IMR-90 (cell line): ENCODE data around the gene CYS1. TPM values are rescaled to one million over a fixed set of nuclear protein-coding genes. Genes with fewer than 3 reads are reported as not detected.
A peak's percentile ranks its signal among the peaks of the same experiment; 100 is the strongest.

ENCODE experiments used
- ATAC-seq: fragments of 200-7000 bp; cut with Tn5 transposase; 2 replicates; pipeline ENCODE4 v1.9.1; 2020; ENCODE audit warnings: low read depth, mild to moderate bottlenecking, moderate library complexity
- BruUV-seq: library from RNA; stranded (reverse); fragments of 400-500 nt; replicated peaks from 2 replicates; lab custom pipeline; 2021; lab: Mats Ljungman, UMichigan
- CTCF ChIA-PET: fragments of 300-600 bp; formaldehyde crosslinking; extraction: SDS; loops from one replicate; lab custom pipeline; 2021; ENCODE audit warnings: antibody characterized with exemption; lab: Yijun Ruan, JAX
- POLR2A ChIA-PET: fragments of 300-600 bp; sonication (Branson Sonifier 250); formaldehyde crosslinking; loops from one replicate; lab custom pipeline; 2022; ENCODE audit warnings: antibody characterized with exemption; ENCODE audit not compliant: unreplicated experiment; lab: Charles Lee
- DNase-seq: peaks from one replicate; pipeline ENCODE4 v3.0.0; 2013
- H2AFZ ChIP-seq: replicated peaks from 2 replicates; pipeline ENCODE3; 2013; ENCODE audit warnings: low read length, mild to moderate bottlenecking; ENCODE audit not compliant: poor library complexity
- H2AK5ac ChIP-seq: 2 replicates; pipeline ENCODE4 v1.6.1; 2013; ENCODE audit warnings: low read depth, low read length, inconsistent platforms
- H2AK9ac ChIP-seq: replicated peaks from 2 replicates; pipeline ENCODE3; 2013; ENCODE audit warnings: mild to moderate bottlenecking, low read depth, low read length, moderate library complexity; ENCODE audit not compliant: poor library complexity
- H2BK120ac ChIP-seq: 2 replicates; pipeline ENCODE4 v1.6.1; 2013; ENCODE audit warnings: low read depth, low read length, inconsistent platforms
- H2BK15ac ChIP-seq: 3 replicates; pipeline ENCODE4 v1.6.1; 2013; ENCODE audit warnings: low read depth, low read length, inconsistent platforms
- H2BK20ac ChIP-seq: 2 replicates; pipeline ENCODE4 v1.6.1; 2013; ENCODE audit warnings: low read depth, mild to moderate bottlenecking, inconsistent platforms, low read length, moderate library complexity
- H2BK5ac ChIP-seq: 2 replicates; pipeline ENCODE4 v1.6.1; 2013; ENCODE audit warnings: mild to moderate bottlenecking, low read depth, low read length, inconsistent platforms; ENCODE audit not compliant: poor library complexity, severe bottlenecking
- H3K14ac ChIP-seq: replicated peaks from 2 replicates; pipeline ENCODE4 v1.6.1; 2013; ENCODE audit warnings: low read depth, low read length, inconsistent platforms
- H3K18ac ChIP-seq: 2 replicates; pipeline ENCODE4 v1.6.1; 2013; ENCODE audit warnings: low read depth, low read length, control low read depth
- H3K23ac ChIP-seq: 2 replicates; pipeline ENCODE4 v1.6.1; 2013; ENCODE audit warnings: low read depth, low read length, inconsistent platforms
- H3K27ac ChIP-seq: 2 replicates; pipeline ENCODE4 v1.5.1; 2013; ENCODE audit warnings: mild to moderate bottlenecking, control low read depth, low read length; ENCODE audit not compliant: insufficient read depth
- H3K27me3 ChIP-seq: 2 replicates; pipeline ENCODE4 v1.6.1; 2013; ENCODE audit warnings: low read length; ENCODE audit not compliant: control insufficient read depth, insufficient read depth
- H3K36me3 ChIP-seq: 2 replicates; pipeline ENCODE4 v1.6.1; 2013; ENCODE audit warnings: low read length, mixed read lengths; ENCODE audit not compliant: control insufficient read depth, insufficient read depth
- H3K4ac ChIP-seq: 2 replicates; pipeline ENCODE4 v1.6.1; 2013; ENCODE audit warnings: low read depth, low read length, inconsistent platforms
- H3K4me1 ChIP-seq: 2 replicates; pipeline ENCODE4 v1.6.1; 2013; ENCODE audit warnings: low read length, mixed read lengths; ENCODE audit not compliant: control insufficient read depth, insufficient read depth
- H3K4me2 ChIP-seq: 2 replicates; pipeline ENCODE4 v1.6.1; 2013; ENCODE audit warnings: low read depth, mild to moderate bottlenecking, control low read depth, low read length, moderate library complexity
- H3K4me3 ChIP-seq: 2 replicates; pipeline ENCODE4 v1.5.1; 2013; ENCODE audit warnings: low read depth, mild to moderate bottlenecking, control low read depth, low read length, moderate library complexity; ENCODE audit not compliant: insufficient read depth
- H3K56ac ChIP-seq: 2 replicates; pipeline ENCODE4 v1.6.1; 2013; ENCODE audit warnings: low read length, inconsistent platforms; ENCODE audit not compliant: insufficient read depth; ENCODE audit errors: extremely low read depth
- H3K79me1 ChIP-seq, 2 experiments: 2 replicates each; pipeline ENCODE4 v1.6.1; 2013; ENCODE audit warnings: low read length in 2 of 2, inconsistent platforms in 1 of 2, low read depth in 1 of 2
- H3K9ac ChIP-seq: 2 replicates; pipeline ENCODE4 v1.6.1; 2013; ENCODE audit warnings: low read depth, low read length, control low read depth
- H3K9me1 ChIP-seq: 2 replicates; pipeline ENCODE4 v1.6.1; 2013; ENCODE audit warnings: low read length, inconsistent platforms; ENCODE audit not compliant: insufficient read depth
- H3K9me3 ChIP-seq: 2 replicates; pipeline ENCODE4 v1.6.1; 2013; ENCODE audit warnings: low read length; ENCODE audit not compliant: control insufficient read depth, insufficient read depth
- H4K20me1 ChIP-seq: 2 replicates; pipeline ENCODE4 v1.6.1; 2013; ENCODE audit warnings: low read length, inconsistent platforms; ENCODE audit not compliant: insufficient read depth
- H4K5ac ChIP-seq: 2 replicates; pipeline ENCODE4 v1.6.1; 2013; ENCODE audit warnings: mild to moderate bottlenecking, low read depth, low read length, control low read depth
- H4K8ac ChIP-seq, 2 experiments: 2 replicates each; pipeline ENCODE4 v1.6.1; 2013; ENCODE audit warnings: low read depth in 2 of 2, low read length in 2 of 2, control low read depth in 1 of 2, inconsistent platforms in 1 of 2
- H4K91ac ChIP-seq: 2 replicates; pipeline ENCODE4 v1.6.1; 2013; ENCODE audit warnings: low read depth, low read length, inconsistent platforms; ENCODE audit not compliant: insufficient read depth
- BHLHE40 ChIP-seq: fragments of 150-350 bp; IDR thresholded peaks from 2 replicates; pipeline ENCODE4 v1.6.1; 2016; ENCODE audit warnings: mild to moderate bottlenecking, low read depth, low read length
- FOS ChIP-seq: fragments of 150-350 bp; IDR thresholded peaks from 2 replicates; pipeline ENCODE4 v1.6.1; 2016; ENCODE audit warnings: low read depth, low read length
- MAFK ChIP-seq: IDR thresholded peaks from 2 replicates; pipeline ENCODE4 v1.6.1; 2012; ENCODE audit warnings: low read depth, low read length, improper control_type of control experiment
- MAZ ChIP-seq: IDR thresholded peaks from 2 replicates; pipeline ENCODE4 v1.6.1; 2012; ENCODE audit warnings: low read depth, mild to moderate bottlenecking, low read length, improper control_type of control experiment, moderate library complexity, borderline replicate concordance
- MXI1 ChIP-seq: IDR thresholded peaks from 2 replicates; pipeline ENCODE4 v1.6.1; 2012; ENCODE audit warnings: low read depth, mild to moderate bottlenecking, low read length, moderate library complexity, borderline replicate concordance
- NFE2L2 ChIP-seq: fragments of 150-350 bp; IDR thresholded peaks from 2 replicates; pipeline ENCODE4 v1.6.1; 2016; ENCODE audit warnings: low read depth, mild to moderate bottlenecking, low read length
- POLR2A ChIP-seq: IDR thresholded peaks from 2 replicates; pipeline ENCODE4 v1.6.1; 2012; ENCODE audit warnings: mild to moderate bottlenecking, low read depth, low read length
- WGBS, 2 experiments: methylation state at CpG; one replicate each; pipeline versions ENCODE4 v1.1.5 to v1.1.7; 2013; ENCODE audit warnings: missing lambda C conversion rate in 2 of 2; ENCODE audit not compliant: insufficient read length in 1 of 2; ENCODE audit errors: extremely low coverage in 2 of 2; 5-methylcytosine and 5-hydroxymethylcytosine counted together
- dilution Hi-C: fragments of 300-500 bp; cut with HindIII; formaldehyde crosslinking; loops from one replicate; pipeline ENCODE4 v1.14.3; 2018; ENCODE audit warnings: low sequenced_read_pairs; ENCODE audit not compliant: unreplicated experiment
- in situ Hi-C: fragments of 300-500 bp; cut with MboI; formaldehyde crosslinking; loops from 3 replicates; pipeline ENCODE4 v1.14.3; 2019; ENCODE audit warnings: low sequenced_read_pairs, inconsistent platforms, mixed read lengths
- intact Hi-C: fragments of 100-400 bp; cut with micrococcal nuclease; formaldehyde crosslinking; loops from 2 replicates; pipeline ENCODE4 v1.10.0; 2022
- polyA plus RNA-seq, 3 experiments: library from polyadenylated mRNA; depleted of rRNA; stranded (reverse); fragments of >200 nt; gene quantifications; 2 replicates each; pipeline ENCODE4 v1.2.3, GENCODE V29; 2012; ENCODE audit warnings: low replicate concordance in 1 of 3
- total RNA-seq: library from RNA; depleted of rRNA; stranded (reverse); fragments of >200 nt; gene quantifications from 2 replicates; pipeline ENCODE4 v1.2.3, GENCODE V29; 2012
- TF ChIP-seq, protein P1 (sequence below): fragments of 150-350 bp; IDR thresholded peaks from 2 replicates; pipeline ENCODE4 v1.6.1; 2017; ENCODE audit warnings: mild to moderate bottlenecking, antibody characterized with exemption, low read length, low read depth

The CYS1 gene
- total and polyA plus RNA-seq, 2 of the 4 experiments (the other 2 are of a cell fraction): under 0.01 to 0.12 TPM

DNA sequence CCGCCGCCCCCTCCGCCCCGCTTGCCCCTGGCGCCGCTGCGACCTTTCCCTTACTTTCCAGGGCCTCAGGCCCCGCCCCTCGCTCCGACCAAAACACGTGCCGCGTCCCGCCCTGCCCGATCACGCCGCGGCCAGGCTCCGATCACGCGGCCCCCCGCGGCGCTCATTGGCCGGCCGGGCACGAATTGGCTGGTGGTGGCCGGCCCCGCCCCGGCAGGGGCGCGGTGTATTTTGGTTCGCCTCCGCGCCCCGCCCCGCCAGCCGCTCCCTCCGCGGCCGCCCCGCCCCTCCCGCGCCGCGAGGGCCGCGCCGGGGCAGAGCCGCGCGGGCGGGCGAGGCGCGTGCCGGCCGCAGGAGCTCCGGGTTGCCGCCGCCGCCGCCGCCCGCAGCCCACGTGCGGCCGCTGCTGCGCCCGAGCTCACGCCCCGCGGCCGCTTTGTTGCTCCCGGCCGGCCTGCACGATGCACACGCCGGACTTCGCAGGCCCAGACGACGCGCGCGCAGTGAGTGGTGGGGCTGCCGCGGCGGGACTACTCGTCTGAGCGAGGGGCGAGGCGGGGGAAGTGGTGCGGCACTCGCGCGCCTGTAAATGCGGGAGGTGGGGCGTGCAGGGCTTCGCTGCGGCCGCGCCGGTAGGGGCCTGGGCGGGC lies 36.8 kb downstream of the CYS1 start, which contains the start of gene KLF11:
Gene KLF11, plus strand, starts transcription at position 295 of the 650 bp plus-strand sequence. Its CDS starts 167 bp downstream, at position 462.
- ChIA-PET POLR2A (no interaction called here), CTCF (interaction anchor here (0.5 to 1.2 kb wide), 2 partner anchors 59 to 86 kb away, joined by 3 to 5 read pairs; no protein-coding TSS in a partner anchor)
- peak within 1 kb of the TSS; percentile 61 for H3K27ac ChIP-seq

More for the DNA sequence above, 36.8 kb downstream of the CYS1 start, which contains the start of gene KLF11:
- Histone ChIP-seq H2BK120ac (peak within 1 kb of the TSS; percentile 49; the same call in 1 of the 2 replicates), H2AK5ac (no peak within 1 kb of the TSS), H3K56ac (peak within 1 kb of the TSS; percentile 38; the same call in 1 of the 2 replicates), H3K4me1 (peaks cover 2% of the 10 kb centered on the region; the same call in 1 of the 2 replicates), H2BK20ac (peak within 1 kb of the TSS; percentile 48; the same call in 1 of the 2 replicates), H3K9me3 (no peaks in the 10 kb centered on the region), H3K14ac (peak within 1 kb of the TSS; percentile 24), H2BK5ac (peak within 1 kb of the TSS; percentile 78), H3K9me1 (peaks cover 4% of the 10 kb centered on the region; the same call in 1 of the 2 replicates), H3K4ac (peak within 1 kb of the TSS; percentile 78), H4K8ac (peak within 1 kb of the TSS; percentile 38 to 85; a peak in 2 of 4 replicates), H3K4me2 (peak within 1 kb of the TSS; percentile 75), H2AFZ (peak within 1 kb of the TSS; percentile 94), H3K27me3 (no peaks in the 10 kb centered on the region), H4K20me1 (peaks cover 4% of the 10 kb centered on the region; the same call in 1 of the 2 replicates), H2AK9ac (peak within 1 kb of the TSS; percentile 88), H4K91ac (peak within 1 kb of the TSS; percentile 68), H3K23ac (peak within 1 kb of the TSS; percentile 6; the same call in 1 of the 2 replicates), H3K18ac (no peak within 1 kb of the TSS; the same call in 1 of the 2 replicates), H3K4me3 (peak within 1 kb of the TSS; percentile 62), H3K79me1 (peaks cover 0 to 6% of the 10 kb centered on the region in 2 experiments; a peak in 1 of 4 replicates), H4K5ac (no peak within 1 kb of the TSS), H3K9ac (peak within 1 kb of the TSS; percentile 40; the same call in 1 of the 2 replicates), H3K36me3 (peaks cover 9% of the 10 kb centered on the region), H2BK15ac (peak within 1 kb of the TSS; percentile 77; the same call in 1 of the 3 replicates)
- dilution Hi-C loops (no loop called here), intact Hi-C loops (loop anchor here (2.0 to 10.0 kb wide), 3 partner anchors 59 to 156 kb away; no protein-coding TSS in a partner anchor), in situ Hi-C loops (loop anchor here (10.0 kb wide), 1 partner anchor 479 kb away; no protein-coding TSS in a partner anchor)
- ATAC-seq: peak; percentile 94
- TF ChIP-seq NFE2L2 (no peak), MAFK (no peak), FOS (no peak), POLR2A (peak; percentile 44; the same call in 1 of the 2 replicates), MXI1 (0 out of 2 replicates have a peak, but pooled peaks have one; percentile 14), MAZ (peak; percentile 54; the same call in 1 of the 2 replicates), BHLHE40 (peak; percentile 95)
- TF ChIP-seq, protein P1, sequence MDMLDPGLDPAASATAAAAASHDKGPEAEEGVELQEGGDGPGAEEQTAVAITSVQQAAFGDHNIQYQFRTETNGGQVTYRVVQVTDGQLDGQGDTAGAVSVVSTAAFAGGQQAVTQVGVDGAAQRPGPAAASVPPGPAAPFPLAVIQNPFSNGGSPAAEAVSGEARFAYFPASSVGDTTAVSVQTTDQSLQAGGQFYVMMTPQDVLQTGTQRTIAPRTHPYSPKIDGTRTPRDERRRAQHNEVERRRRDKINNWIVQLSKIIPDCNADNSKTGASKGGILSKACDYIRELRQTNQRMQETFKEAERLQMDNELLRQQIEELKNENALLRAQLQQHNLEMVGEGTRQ: peak; percentile 90
- BruUV-seq: no TSS peak
- peak; percentile 81 for DNase-seq
- WGBS, 2 experiments: 0% methylated on average over 30 of the region's 104 CpGs; no CpG with 5 or more reads in 1 of the 2 experiments
